ENCODE data around the gene TMEM61.

The TMEM61 gene

DNA sequence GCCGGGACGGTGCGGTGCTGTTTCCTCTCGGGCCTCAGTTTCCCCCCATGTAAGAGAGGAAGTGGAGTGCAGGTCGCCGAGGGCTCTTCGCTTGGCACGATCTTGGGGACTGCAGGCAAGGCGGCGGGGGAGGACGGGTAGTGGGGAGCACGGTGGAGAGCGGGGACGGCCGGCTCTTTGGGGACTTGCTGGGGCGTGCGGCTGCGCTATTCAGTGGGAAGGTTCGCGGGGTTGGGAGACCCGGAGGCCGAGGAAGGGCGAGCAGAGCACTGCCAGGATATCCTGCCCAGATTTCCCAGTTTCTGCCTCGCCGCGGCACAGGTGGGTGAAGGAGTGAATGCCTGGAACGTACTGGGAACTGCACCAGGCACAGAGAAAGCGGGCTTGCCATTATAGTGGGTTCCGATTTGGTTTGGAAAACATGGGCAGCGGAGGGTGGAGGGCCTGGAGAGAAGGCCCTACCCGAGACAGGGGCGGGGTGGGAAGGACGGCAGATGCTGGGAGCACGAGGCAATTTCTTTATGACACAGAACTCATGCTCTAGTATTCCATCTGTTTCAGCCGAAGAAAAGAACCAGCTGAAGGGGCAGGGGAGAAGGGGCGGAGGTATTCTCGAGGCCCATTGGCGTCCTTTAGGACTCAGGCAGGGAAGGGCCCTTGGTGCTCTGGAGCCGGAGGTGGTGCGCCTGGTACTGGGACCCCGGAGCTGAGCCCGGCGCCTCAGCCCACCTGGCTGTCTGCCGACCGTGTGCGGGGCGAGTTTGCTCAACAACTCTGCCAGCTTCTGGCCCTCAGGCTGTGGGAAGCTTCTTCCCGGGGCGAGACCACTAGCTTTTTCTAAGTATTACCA is 59.9 kb downstream of the TMEM61 start:
- no peak for DNase-seq

DNA sequence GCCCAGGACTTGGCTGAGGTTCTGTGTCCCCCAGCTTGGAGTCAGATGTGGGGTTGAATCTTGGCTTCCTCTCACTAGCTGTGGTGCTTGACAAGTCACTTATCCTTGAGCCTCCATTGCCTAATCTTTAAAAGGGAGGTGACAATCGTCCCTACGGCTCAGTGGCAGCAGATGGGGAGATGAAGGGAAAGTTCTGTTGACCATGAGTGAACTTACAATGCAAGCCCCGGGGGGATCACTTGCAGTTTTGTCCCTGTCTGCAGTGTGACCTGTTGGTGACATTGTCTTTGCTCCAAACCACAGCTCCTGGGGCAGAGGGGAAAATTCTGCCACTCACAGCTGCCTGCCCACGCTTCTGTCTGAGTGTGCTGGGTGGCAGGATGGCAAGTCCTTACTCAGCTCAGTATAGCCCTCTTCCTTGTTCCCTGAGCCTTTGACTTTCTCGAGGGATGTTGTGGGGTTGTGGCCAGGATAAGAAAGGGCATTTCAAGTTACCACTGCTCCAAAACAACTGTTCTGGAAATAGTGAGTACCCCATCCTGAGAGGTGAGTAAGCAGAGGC is 60.6 kb downstream of the TMEM61 start:
- DNase-seq, result no peak

DNA sequence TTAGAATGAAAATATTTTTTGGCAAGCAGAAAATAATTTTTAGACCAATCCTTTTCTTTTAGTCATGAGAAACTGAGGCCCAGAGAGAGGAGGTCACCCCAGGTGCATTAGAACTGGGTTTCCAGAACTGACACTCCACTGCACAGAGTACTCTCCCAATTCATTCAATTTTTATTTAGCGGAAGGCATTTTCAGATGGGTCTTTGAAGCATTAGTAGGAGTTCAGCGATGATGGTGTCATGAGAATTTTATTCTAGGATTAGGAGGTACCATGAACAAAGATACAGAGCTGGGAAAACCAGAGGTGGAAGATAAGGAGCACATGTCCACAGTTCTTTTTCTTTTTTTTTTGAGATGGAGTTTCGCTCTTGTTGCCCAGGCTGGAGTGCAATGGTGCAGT is 61.2 kb downstream of the TMEM61 start:
- DNase-seq, result no peak
